ENCODE measurements around the gene NAT16. TPM values are rescaled to one million over a fixed set of nuclear protein-coding genes. Genes with fewer than 3 reads are reported as not detected.

Gene NAT16
- total and polyA plus RNA-seq, 8 donors: 0.04 to 0.27 (median 0.09) TPM; not detected in 2

DNA sequence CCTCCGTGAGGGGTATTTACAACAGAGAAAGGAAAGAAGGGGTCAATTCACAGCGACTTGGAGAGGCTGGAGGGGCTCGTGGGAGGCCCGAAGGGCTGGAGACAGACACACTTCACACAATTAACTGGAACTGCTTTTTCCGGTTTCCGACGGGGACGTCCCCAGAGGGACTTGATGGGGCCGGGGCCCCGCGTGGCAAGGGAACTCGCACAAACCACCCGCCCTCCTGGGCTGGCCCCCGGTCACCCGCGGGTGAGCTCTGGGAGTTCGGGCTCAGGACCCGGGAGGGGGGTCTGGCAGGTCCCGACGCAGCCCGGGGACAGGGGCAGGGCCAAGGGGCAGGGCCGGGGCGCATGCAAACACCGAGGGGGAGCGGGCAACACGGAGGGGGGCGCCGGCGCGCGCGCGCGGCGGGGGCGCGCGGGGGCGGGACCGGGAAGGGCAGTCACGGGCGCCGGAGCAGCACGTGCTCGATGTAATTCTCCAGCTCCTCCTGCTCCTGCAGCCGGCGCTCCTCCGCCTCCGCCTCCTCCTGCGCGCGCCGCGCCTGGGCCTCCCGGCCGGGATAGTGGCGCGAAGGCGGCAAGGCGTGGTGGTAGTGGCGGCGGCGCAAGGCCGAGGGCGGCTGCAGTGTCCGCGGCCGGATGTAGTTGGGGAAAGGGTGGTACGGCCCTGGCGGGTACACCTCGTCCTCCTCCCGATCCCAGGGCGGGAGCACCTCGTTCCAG, 17.4 kb downstream of the NAT16 start:
- ATAC-seq: peak; percentile 25
- no peak for TF ChIP-seq CTCF (IDR thresholded peaks at IDR 0.05)

DNA sequence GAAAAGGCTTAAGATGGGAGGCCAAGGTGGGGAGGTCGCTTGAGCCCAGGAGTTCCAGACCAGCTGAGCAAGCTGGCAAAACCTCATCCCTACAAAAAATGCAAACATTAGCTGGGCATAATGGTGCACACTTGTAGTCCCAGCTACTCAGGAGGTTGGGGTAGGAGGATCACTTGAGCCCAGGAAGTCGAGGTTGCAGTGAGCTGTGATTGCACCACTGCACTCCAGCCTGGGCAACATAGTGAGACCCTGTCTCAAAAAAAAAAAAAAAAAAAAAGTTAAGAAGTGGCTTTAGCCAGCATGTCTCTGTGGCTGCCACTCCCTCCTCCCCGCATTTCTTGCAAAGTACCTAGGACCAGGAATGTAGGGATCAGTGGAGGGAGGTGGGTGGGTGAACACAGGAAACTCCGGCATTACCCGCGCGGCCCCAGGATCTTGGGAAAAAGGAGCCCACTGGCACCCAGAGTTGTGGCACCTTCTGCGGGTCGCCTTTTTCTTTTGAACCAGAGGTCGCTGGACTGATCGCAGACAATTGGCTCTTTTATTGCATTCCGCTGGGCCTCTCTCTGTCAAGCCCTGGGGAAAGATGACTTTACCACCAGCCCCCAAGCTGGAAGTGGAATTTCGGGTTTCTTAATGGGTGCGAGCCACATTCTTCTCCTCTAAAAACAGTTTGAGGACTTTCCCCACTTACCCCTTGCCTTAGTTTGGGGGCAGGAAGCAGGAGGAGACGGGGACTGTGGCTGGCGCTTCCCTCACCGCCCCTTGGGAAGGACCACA, 18.2 kb downstream of the NAT16 start:
- Histone ChIP-seq H3K27ac (no peak overlapping the region), H3K36me3 (peaks cover 0 to 43% of the 10 kb centered on the region in 2 donors), H3K27me3 (peaks cover 43 to 62% of the 10 kb centered on the region in 2 donors), H3K4me1 (peaks cover 14 to 43% of the 10 kb centered on the region in 2 donors), H3K9me3 (no peaks in the 10 kb centered on the region), H3K4me3 (no peak overlapping the region)
- no peak for TF ChIP-seq CTCF (IDR thresholded peaks at IDR 0.05)
- no peak for DNase-seq
- intact Hi-C loops (cut with DNase I): no loop called here
- ATAC-seq: no peak

More for the DNA sequence above, 17.4 kb downstream of the NAT16 start:
- H3K4me1 ChIP-seq: peaks cover 14 to 43% of the 10 kb centered on the region in 2 donors
- peaks cover 51 to 70% of the 10 kb centered on the region in 2 donors for H3K27me3 ChIP-seq
- peak in 2 of 4 donors; percentile 74 to 83 for DNase-seq
- peak overlapping the region; percentile 15 to 33 for H3K4me3 ChIP-seq
- intact Hi-C loops (cut with DNase I): no loop called here
- H3K36me3 ChIP-seq: peaks cover 0 to 35% of the 10 kb centered on the region in 2 donors
- no peak overlapping the region for H3K27ac ChIP-seq
- no peaks in the 10 kb centered on the region for H3K9me3 ChIP-seq

DNA sequence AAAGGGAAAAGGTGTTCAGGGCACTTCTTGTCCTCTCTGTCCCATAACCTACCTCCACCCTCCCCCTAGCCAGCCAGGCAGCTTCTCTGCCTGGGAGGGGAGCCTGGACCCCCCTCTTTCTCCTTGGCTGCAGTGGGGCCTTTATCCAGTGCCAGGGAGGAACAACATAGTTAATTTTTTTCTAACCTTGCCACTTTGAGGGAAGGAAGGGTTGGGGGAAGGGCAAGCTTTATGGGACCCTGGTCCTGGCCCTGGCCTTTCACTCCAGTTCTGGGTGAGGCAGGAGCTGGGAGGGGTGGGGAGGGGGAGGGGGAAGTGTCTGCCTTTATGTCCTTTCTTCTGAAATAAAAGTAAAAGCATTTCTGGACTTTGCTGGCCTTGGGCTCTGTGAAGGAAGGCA, 19.2 kb downstream of the NAT16 start:
- ATAC-seq (no peak), DNase-seq (no peak)
- Histone ChIP-seq H3K27ac (no peak overlapping the region), H3K4me1 (peaks cover 14 to 39% of the 10 kb centered on the region in 2 donors), H3K27me3 (peaks cover 36 to 52% of the 10 kb centered on the region in 2 donors), H3K9me3 (no peaks in the 10 kb centered on the region), H3K4me3 (no peak overlapping the region), H3K36me3 (peaks cover 0 to 47% of the 10 kb centered on the region in 2 donors)
- TF ChIP-seq CTCF (IDR thresholded peaks at IDR 0.05): no peak
- intact Hi-C loops (cut with DNase I): no loop called here

DNA sequence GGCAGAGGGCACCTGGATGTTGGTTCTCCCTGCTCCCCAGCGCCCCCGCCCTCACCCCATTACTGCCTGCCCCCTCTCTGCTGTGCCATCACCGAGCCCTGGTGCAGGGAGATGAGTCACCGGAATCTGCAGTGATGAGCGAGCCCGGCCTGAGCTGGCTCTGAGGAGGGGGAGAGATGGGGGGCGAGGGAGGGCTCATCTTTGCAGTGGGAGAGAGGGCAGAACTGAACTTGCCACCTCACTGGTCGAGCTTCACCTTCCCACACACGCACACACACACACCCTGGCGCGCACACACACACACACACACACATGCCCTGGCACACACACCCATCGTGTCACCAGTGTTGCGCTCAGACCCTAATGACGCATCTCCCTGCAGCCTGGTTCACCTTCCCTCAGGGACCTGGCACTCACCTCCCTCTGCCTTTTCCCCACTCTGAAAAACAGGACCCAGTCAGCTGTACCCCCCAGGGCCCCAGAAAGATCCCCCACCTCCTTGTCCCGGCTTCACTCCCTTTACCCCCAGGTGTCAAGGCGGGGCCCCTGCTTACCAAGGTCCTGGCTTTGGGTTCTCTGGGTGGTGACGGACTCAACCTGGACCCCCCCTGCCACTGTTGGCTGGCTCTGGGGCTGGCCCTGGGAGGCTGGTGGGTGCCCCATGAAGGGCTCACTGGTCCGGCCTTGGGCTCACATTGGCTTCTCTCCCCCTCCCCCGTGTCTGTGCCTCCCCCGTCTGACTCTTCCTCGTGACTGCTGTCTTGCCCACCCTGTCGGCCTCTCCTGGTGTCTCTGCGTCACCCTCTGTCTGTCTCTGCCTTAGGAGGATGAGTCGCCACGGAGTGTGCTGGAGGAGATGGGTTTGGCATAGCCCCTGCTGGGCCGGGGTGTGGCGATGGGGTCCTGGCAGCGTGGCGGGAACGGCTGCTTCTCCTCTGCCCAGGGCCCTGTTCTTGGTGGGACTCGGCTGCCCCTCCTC, 20.1 kb downstream of the NAT16 start:
- H3K4me1 ChIP-seq: peaks cover 19 to 36% of the 10 kb centered on the region in 2 donors
- peaks cover 30 to 43% of the 10 kb centered on the region in 2 donors for H3K27me3 ChIP-seq
- intact Hi-C loops (cut with DNase I): no loop called here
- ATAC-seq: no peak
- DNase-seq: no peak
- H3K4me3 ChIP-seq: no peak overlapping the region
- H3K36me3 ChIP-seq: peaks cover 0 to 47% of the 10 kb centered on the region in 2 donors
- no peak overlapping the region for H3K27ac ChIP-seq
- no peak for TF ChIP-seq CTCF (IDR thresholded peaks at IDR 0.05)
- no peaks in the 10 kb centered on the region for H3K9me3 ChIP-seq
